IMR-90 (cell line): ENCODE data around the gene COL15A1. TPM values are rescaled to one million over a fixed set of nuclear protein-coding genes. Genes with fewer than 3 reads are reported as not detected.

Experiments used
- ATAC-seq: fragments of 200-7000 bp; cut with Tn5 transposase; 2 replicates; pipeline ENCODE4 v1.9.1; 2020; ENCODE audit warnings: low read depth, mild to moderate bottlenecking, moderate library complexity
- BruUV-seq: library from RNA; stranded (reverse); fragments of 400-500 nt; replicated peaks from 2 replicates; lab custom pipeline; 2021; lab: Mats Ljungman, UMichigan
- CTCF ChIA-PET: fragments of 300-600 bp; formaldehyde crosslinking; extraction: SDS; loops from one replicate; lab custom pipeline; 2021; ENCODE audit warnings: antibody characterized with exemption; lab: Yijun Ruan, JAX
- POLR2A ChIA-PET: fragments of 300-600 bp; sonication (Branson Sonifier 250); formaldehyde crosslinking; loops from one replicate; lab custom pipeline; 2022; ENCODE audit warnings: antibody characterized with exemption; ENCODE audit not compliant: unreplicated experiment; lab: Charles Lee
- DNase-seq: peaks from one replicate; pipeline ENCODE4 v3.0.0; 2013
- H2AFZ ChIP-seq: replicated peaks from 2 replicates; pipeline ENCODE3; 2013; ENCODE audit warnings: low read length, mild to moderate bottlenecking; ENCODE audit not compliant: poor library complexity
- H2AK5ac ChIP-seq: 2 replicates; pipeline ENCODE4 v1.6.1; 2013; ENCODE audit warnings: low read depth, low read length, inconsistent platforms
- H2AK9ac ChIP-seq: replicated peaks from 2 replicates; pipeline ENCODE3; 2013; ENCODE audit warnings: mild to moderate bottlenecking, low read depth, low read length, moderate library complexity; ENCODE audit not compliant: poor library complexity
- H2BK120ac ChIP-seq: 2 replicates; pipeline ENCODE4 v1.6.1; 2013; ENCODE audit warnings: low read depth, low read length, inconsistent platforms
- H2BK15ac ChIP-seq: 3 replicates; pipeline ENCODE4 v1.6.1; 2013; ENCODE audit warnings: low read depth, low read length, inconsistent platforms
- H2BK20ac ChIP-seq: 2 replicates; pipeline ENCODE4 v1.6.1; 2013; ENCODE audit warnings: low read depth, mild to moderate bottlenecking, inconsistent platforms, low read length, moderate library complexity
- H2BK5ac ChIP-seq: 2 replicates; pipeline ENCODE4 v1.6.1; 2013; ENCODE audit warnings: mild to moderate bottlenecking, low read depth, low read length, inconsistent platforms; ENCODE audit not compliant: poor library complexity, severe bottlenecking
- H3K14ac ChIP-seq: replicated peaks from 2 replicates; pipeline ENCODE4 v1.6.1; 2013; ENCODE audit warnings: low read depth, low read length, inconsistent platforms
- H3K18ac ChIP-seq: 2 replicates; pipeline ENCODE4 v1.6.1; 2013; ENCODE audit warnings: low read depth, low read length, control low read depth
- H3K23ac ChIP-seq: 2 replicates; pipeline ENCODE4 v1.6.1; 2013; ENCODE audit warnings: low read depth, low read length, inconsistent platforms
- H3K27ac ChIP-seq: 2 replicates; pipeline ENCODE4 v1.5.1; 2013; ENCODE audit warnings: mild to moderate bottlenecking, control low read depth, low read length; ENCODE audit not compliant: insufficient read depth
- H3K27me3 ChIP-seq: 2 replicates; pipeline ENCODE4 v1.6.1; 2013; ENCODE audit warnings: low read length; ENCODE audit not compliant: control insufficient read depth, insufficient read depth
- H3K36me3 ChIP-seq: 2 replicates; pipeline ENCODE4 v1.6.1; 2013; ENCODE audit warnings: low read length, mixed read lengths; ENCODE audit not compliant: control insufficient read depth, insufficient read depth
- H3K4ac ChIP-seq: 2 replicates; pipeline ENCODE4 v1.6.1; 2013; ENCODE audit warnings: low read depth, low read length, inconsistent platforms
- H3K4me1 ChIP-seq: 2 replicates; pipeline ENCODE4 v1.6.1; 2013; ENCODE audit warnings: low read length, mixed read lengths; ENCODE audit not compliant: control insufficient read depth, insufficient read depth
- H3K4me2 ChIP-seq: 2 replicates; pipeline ENCODE4 v1.6.1; 2013; ENCODE audit warnings: low read depth, mild to moderate bottlenecking, control low read depth, low read length, moderate library complexity
- H3K4me3 ChIP-seq: 2 replicates; pipeline ENCODE4 v1.5.1; 2013; ENCODE audit warnings: low read depth, mild to moderate bottlenecking, control low read depth, low read length, moderate library complexity; ENCODE audit not compliant: insufficient read depth
- H3K56ac ChIP-seq: 2 replicates; pipeline ENCODE4 v1.6.1; 2013; ENCODE audit warnings: low read length, inconsistent platforms; ENCODE audit not compliant: insufficient read depth; ENCODE audit errors: extremely low read depth
- H3K79me1 ChIP-seq, 2 experiments: 2 replicates each; pipeline ENCODE4 v1.6.1; 2013; ENCODE audit warnings: low read length in 2 of 2, inconsistent platforms in 1 of 2, low read depth in 1 of 2
- H3K9ac ChIP-seq: 2 replicates; pipeline ENCODE4 v1.6.1; 2013; ENCODE audit warnings: low read depth, low read length, control low read depth
- H3K9me1 ChIP-seq: 2 replicates; pipeline ENCODE4 v1.6.1; 2013; ENCODE audit warnings: low read length, inconsistent platforms; ENCODE audit not compliant: insufficient read depth
- H3K9me3 ChIP-seq: 2 replicates; pipeline ENCODE4 v1.6.1; 2013; ENCODE audit warnings: low read length; ENCODE audit not compliant: control insufficient read depth, insufficient read depth
- H4K20me1 ChIP-seq: 2 replicates; pipeline ENCODE4 v1.6.1; 2013; ENCODE audit warnings: low read length, inconsistent platforms; ENCODE audit not compliant: insufficient read depth
- H4K5ac ChIP-seq: 2 replicates; pipeline ENCODE4 v1.6.1; 2013; ENCODE audit warnings: mild to moderate bottlenecking, low read depth, low read length, control low read depth
- H4K8ac ChIP-seq, 2 experiments: 2 replicates each; pipeline ENCODE4 v1.6.1; 2013; ENCODE audit warnings: low read depth in 2 of 2, low read length in 2 of 2, control low read depth in 1 of 2, inconsistent platforms in 1 of 2
- H4K91ac ChIP-seq: 2 replicates; pipeline ENCODE4 v1.6.1; 2013; ENCODE audit warnings: low read depth, low read length, inconsistent platforms; ENCODE audit not compliant: insufficient read depth
- BHLHE40 ChIP-seq: fragments of 150-350 bp; IDR thresholded peaks from 2 replicates; pipeline ENCODE4 v1.6.1; 2016; ENCODE audit warnings: mild to moderate bottlenecking, low read depth, low read length
- CEBPB ChIP-seq: IDR thresholded peaks from 2 replicates; pipeline ENCODE4 v1.6.1; 2012; ENCODE audit warnings: low read depth, low read length, improper control_type of control experiment
- FOS ChIP-seq: fragments of 150-350 bp; IDR thresholded peaks from 2 replicates; pipeline ENCODE4 v1.6.1; 2016; ENCODE audit warnings: low read depth, low read length
- MAFK ChIP-seq: IDR thresholded peaks from 2 replicates; pipeline ENCODE4 v1.6.1; 2012; ENCODE audit warnings: low read depth, low read length, improper control_type of control experiment
- MAZ ChIP-seq: IDR thresholded peaks from 2 replicates; pipeline ENCODE4 v1.6.1; 2012; ENCODE audit warnings: low read depth, mild to moderate bottlenecking, low read length, improper control_type of control experiment, moderate library complexity, borderline replicate concordance
- MXI1 ChIP-seq: IDR thresholded peaks from 2 replicates; pipeline ENCODE4 v1.6.1; 2012; ENCODE audit warnings: low read depth, mild to moderate bottlenecking, low read length, moderate library complexity, borderline replicate concordance
- POLR2A ChIP-seq: IDR thresholded peaks from 2 replicates; pipeline ENCODE4 v1.6.1; 2012; ENCODE audit warnings: mild to moderate bottlenecking, low read depth, low read length
- RAD21 ChIP-seq: IDR thresholded peaks from 2 replicates; pipeline ENCODE4 v1.6.1; 2012; ENCODE audit warnings: low read length, improper control_type of control experiment
- RFX5 ChIP-seq: IDR thresholded peaks from 2 replicates; pipeline ENCODE4 v1.8.0; 2012; ENCODE audit warnings: low read depth, mild to moderate bottlenecking, low read length, moderate library complexity
- SMC3 ChIP-seq: fragments of 150-350 bp; IDR thresholded peaks from 2 replicates; pipeline ENCODE4 v1.6.1; 2016; ENCODE audit warnings: low read depth, mild to moderate bottlenecking, antibody characterized with exemption, low read length, moderate library complexity
- WGBS, 2 experiments: methylation state at CpG; one replicate each; pipeline versions ENCODE4 v1.1.5 to v1.1.7; 2013; ENCODE audit warnings: missing lambda C conversion rate in 2 of 2; ENCODE audit not compliant: insufficient read length in 1 of 2; ENCODE audit errors: extremely low coverage in 2 of 2; 5-methylcytosine and 5-hydroxymethylcytosine counted together
- dilution Hi-C: fragments of 300-500 bp; cut with HindIII; formaldehyde crosslinking; loops from one replicate; pipeline ENCODE4 v1.14.3; 2018; ENCODE audit warnings: low sequenced_read_pairs; ENCODE audit not compliant: unreplicated experiment
- in situ Hi-C: fragments of 300-500 bp; cut with MboI; formaldehyde crosslinking; loops from 3 replicates; pipeline ENCODE4 v1.14.3; 2019; ENCODE audit warnings: low sequenced_read_pairs, inconsistent platforms, mixed read lengths
- intact Hi-C: fragments of 100-400 bp; cut with micrococcal nuclease; formaldehyde crosslinking; loops from 2 replicates; pipeline ENCODE4 v1.10.0; 2022
- polyA plus RNA-seq, 3 experiments: library from polyadenylated mRNA; depleted of rRNA; stranded (reverse); fragments of >200 nt; gene quantifications; 2 replicates each; pipeline ENCODE4 v1.2.3, GENCODE V29; 2012; ENCODE audit warnings: low replicate concordance in 1 of 3
- total RNA-seq: library from RNA; depleted of rRNA; stranded (reverse); fragments of >200 nt; gene quantifications from 2 replicates; pipeline ENCODE4 v1.2.3, GENCODE V29; 2012
- TF ChIP-seq, protein P1 (sequence below): fragments of 150-350 bp; IDR thresholded peaks from 2 replicates; pipeline ENCODE4 v1.6.1; 2016; ENCODE audit warnings: low read depth, mild to moderate bottlenecking, low read length, moderate library complexity, borderline replicate concordance
- TF ChIP-seq, protein P2 (sequence below): fragments of 150-350 bp; IDR thresholded peaks from 2 replicates; pipeline ENCODE4 v1.6.1; 2017; ENCODE audit warnings: mild to moderate bottlenecking, antibody characterized with exemption, low read length, low read depth
- TF ChIP-seq, protein P3 (sequence below): conservative IDR thresholded peaks from 2 replicates; pipeline ENCODE4 v1.5.1; 2012; ENCODE audit warnings: mild to moderate bottlenecking, low read depth, low read length, improper control_type of control experiment

Gene COL15A1
- total and polyA plus RNA-seq, 2 of the 4 experiments (the other 2 are of a cell fraction): 2.2 to 3.7 TPM

DNA sequence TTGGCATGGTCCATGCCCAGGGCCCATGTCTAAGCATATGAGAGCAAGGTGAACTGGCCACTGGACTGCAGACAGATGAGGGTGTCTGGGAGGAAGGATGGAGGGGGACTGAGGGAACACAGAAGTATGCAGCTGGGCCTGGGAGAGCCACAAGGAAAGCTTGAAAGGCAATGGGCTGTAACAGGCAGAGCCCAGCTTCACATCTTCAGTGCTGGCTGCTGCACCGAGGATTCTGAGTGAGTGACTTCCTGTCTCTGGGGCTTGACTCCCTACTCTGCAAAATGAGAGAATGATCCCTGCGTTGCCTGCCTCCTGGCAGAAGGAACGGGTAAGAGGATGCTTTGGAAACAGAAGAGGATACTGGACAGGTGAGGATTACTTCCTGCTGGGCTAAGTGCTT lies 29.0 kb downstream of the COL15A1 start:
- BruUV-seq: no TSS peak
- no peaks in the 10 kb centered on the region; the same call in 1 of the 2 replicates for H3K9me3 ChIP-seq
- CTCF ChIA-PET: interaction anchor here (0.6 kb wide), 2 partner anchors 119 to 131 kb away, joined by 3 to 5 read pairs; no protein-coding TSS in a partner anchor

More for the DNA sequence above, 29.0 kb downstream of the COL15A1 start:
- Histone ChIP-seq H3K14ac (peak overlapping the region; percentile 2; the same call in 1 of the 2 replicates), H2BK5ac (no peak overlapping the region), H4K20me1 (no peaks in the 10 kb centered on the region), H3K18ac (no peak overlapping the region), H2AFZ (peak overlapping the region; percentile 3), H2BK20ac (peak overlapping the region; percentile 74), H2BK15ac (peak overlapping the region; percentile 30; the same call in 1 of the 3 replicates), H2BK120ac (peak overlapping the region; percentile 98), H3K27me3 (no peaks in the 10 kb centered on the region), H4K8ac (peak overlapping the region; percentile 9 to 10; a peak in 2 of 4 replicates), H2AK9ac (peak overlapping the region; percentile 18), H3K56ac (no peak overlapping the region), H3K9ac (no peak overlapping the region), H3K4me1 (peaks cover 20% of the 10 kb centered on the region), H4K91ac (peak overlapping the region; percentile 35; the same call in 1 of the 2 replicates), H3K79me1 (peaks cover 6 to 45% of the 10 kb centered on the region in 2 experiments; a peak in 3 of 4 replicates), H3K4ac (peak overlapping the region; percentile 70), H3K4me2 (no peak overlapping the region), H3K27ac (no peak overlapping the region), H2AK5ac (peak overlapping the region; percentile 74; the same call in 1 of the 2 replicates), H3K23ac (peak overlapping the region; percentile 4; the same call in 1 of the 2 replicates), H3K9me1 (peaks cover 26% of the 10 kb centered on the region), H3K4me3 (no peak overlapping the region), H4K5ac (peak overlapping the region; percentile 57; the same call in 1 of the 2 replicates), H3K36me3 (peaks cover 6% of the 10 kb centered on the region; the same call in 1 of the 2 replicates)
- TF ChIP-seq RAD21 (no peak), MXI1 (no peak), FOS (no peak), MAZ (no peak), POLR2A (no peak), CEBPB (no peak), SMC3 (no peak), MAFK (no peak), BHLHE40 (no peak), RFX5 (no peak)
- TF ChIP-seq, protein P1, sequence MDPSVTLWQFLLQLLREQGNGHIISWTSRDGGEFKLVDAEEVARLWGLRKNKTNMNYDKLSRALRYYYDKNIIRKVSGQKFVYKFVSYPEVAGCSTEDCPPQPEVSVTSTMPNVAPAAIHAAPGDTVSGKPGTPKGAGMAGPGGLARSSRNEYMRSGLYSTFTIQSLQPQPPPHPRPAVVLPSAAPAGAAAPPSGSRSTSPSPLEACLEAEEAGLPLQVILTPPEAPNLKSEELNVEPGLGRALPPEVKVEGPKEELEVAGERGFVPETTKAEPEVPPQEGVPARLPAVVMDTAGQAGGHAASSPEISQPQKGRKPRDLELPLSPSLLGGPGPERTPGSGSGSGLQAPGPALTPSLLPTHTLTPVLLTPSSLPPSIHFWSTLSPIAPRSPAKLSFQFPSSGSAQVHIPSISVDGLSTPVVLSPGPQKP: no peak
- TF ChIP-seq, protein P2, sequence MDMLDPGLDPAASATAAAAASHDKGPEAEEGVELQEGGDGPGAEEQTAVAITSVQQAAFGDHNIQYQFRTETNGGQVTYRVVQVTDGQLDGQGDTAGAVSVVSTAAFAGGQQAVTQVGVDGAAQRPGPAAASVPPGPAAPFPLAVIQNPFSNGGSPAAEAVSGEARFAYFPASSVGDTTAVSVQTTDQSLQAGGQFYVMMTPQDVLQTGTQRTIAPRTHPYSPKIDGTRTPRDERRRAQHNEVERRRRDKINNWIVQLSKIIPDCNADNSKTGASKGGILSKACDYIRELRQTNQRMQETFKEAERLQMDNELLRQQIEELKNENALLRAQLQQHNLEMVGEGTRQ: no peak
- TF ChIP-seq, protein P3, sequence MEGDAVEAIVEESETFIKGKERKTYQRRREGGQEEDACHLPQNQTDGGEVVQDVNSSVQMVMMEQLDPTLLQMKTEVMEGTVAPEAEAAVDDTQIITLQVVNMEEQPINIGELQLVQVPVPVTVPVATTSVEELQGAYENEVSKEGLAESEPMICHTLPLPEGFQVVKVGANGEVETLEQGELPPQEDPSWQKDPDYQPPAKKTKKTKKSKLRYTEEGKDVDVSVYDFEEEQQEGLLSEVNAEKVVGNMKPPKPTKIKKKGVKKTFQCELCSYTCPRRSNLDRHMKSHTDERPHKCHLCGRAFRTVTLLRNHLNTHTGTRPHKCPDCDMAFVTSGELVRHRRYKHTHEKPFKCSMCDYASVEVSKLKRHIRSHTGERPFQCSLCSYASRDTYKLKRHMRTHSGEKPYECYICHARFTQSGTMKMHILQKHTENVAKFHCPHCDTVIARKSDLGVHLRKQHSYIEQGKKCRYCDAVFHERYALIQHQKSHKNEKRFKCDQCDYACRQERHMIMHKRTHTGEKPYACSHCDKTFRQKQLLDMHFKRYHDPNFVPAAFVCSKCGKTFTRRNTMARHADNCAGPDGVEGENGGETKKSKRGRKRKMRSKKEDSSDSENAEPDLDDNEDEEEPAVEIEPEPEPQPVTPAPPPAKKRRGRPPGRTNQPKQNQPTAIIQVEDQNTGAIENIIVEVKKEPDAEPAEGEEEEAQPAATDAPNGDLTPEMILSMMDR: no peak
- DNase-seq: no peak
- dilution Hi-C loops (no loop called here), intact Hi-C loops (no loop called here), in situ Hi-C loops (no loop called here)
- 71% methylated on average over 1 of the region's 3 CpGs; no CpG with 5 or more reads in 1 of the 2 experiments for WGBS, 2 experiments
- POLR2A ChIA-PET: no interaction called here
- ATAC-seq: no peak
